ENCODE data around the gene UVRAG. TPM values are rescaled to one million over a fixed set of nuclear protein-coding genes. Genes with fewer than 3 reads are reported as not detected.
"Not testable (repeated sequence)": the region's sequence is repeated elsewhere in the genome, so short reads cannot be mapped to it uniquely, and the experiment has no call there.

The UVRAG gene
- total and polyA plus RNA-seq, 2 donors from 2014 or later, result 7.2 to 27.9 TPM

- no peaks in the 10 kb centered on the region for H3K9me3 ChIP-seq (ENCODE audit: control insufficient read depth in 2 of 3, insufficient read depth in 1 of 3, low read length in 3 of 3)
- H3K27ac ChIP-seq (ENCODE audit: low read depth in 2 of 2, low read length in 2 of 2), result no peak overlapping the region
- no peaks in the 10 kb centered on the region for H3K4me1 ChIP-seq (ENCODE audit: control insufficient read depth in 2 of 3, insufficient read depth in 2 of 3, low read depth in 1 of 3, low read length in 3 of 3)
- no peak for TF ChIP-seq CTCF (IDR thresholded peaks at IDR 0.05; ENCODE audit: borderline replicate concordance, extremely low read depth, insufficient read depth)
- no peaks in the 10 kb centered on the region for H3K36me3 ChIP-seq (ENCODE audit: control insufficient read depth in 2 of 3, insufficient read depth in 3 of 3, low read length in 3 of 3)
- DNase-seq (no peak), FAIRE-seq (no peak)
- intact Hi-C loops (cut with DNase I), result no loop called here
- H3K4me3 ChIP-seq (ENCODE audit: low read length in 3 of 3), result no peak overlapping the region
- H3K27me3 ChIP-seq (ENCODE audit: control insufficient read depth, insufficient read depth, low read length), result no peaks in the 10 kb centered on the region
- H3K9ac ChIP-seq (ENCODE audit: low read length in 3 of 3), result no peak overlapping the region
Measured at GRCh38 chr11:75966537-75967287, 151.7 kb downstream of the UVRAG start.

GRCh38 chr11:75968021-75968625, 153.1 kb downstream of the UVRAG start:
- H3K27ac ChIP-seq (ENCODE audit: low read depth in 2 of 2, low read length in 2 of 2), result no peak overlapping the region
- H3K4me1 ChIP-seq (ENCODE audit: control insufficient read depth in 2 of 3, insufficient read depth in 2 of 3, low read depth in 1 of 3, low read length in 3 of 3), result no peaks in the 10 kb centered on the region
- intact Hi-C loops (cut with DNase I), result no loop called here
- FAIRE-seq, result no peak
- H3K4me3 ChIP-seq (ENCODE audit: low read length in 3 of 3), result no peak overlapping the region
- H3K9ac ChIP-seq (ENCODE audit: low read length in 3 of 3), result no peak overlapping the region
- H3K27me3 ChIP-seq (ENCODE audit: control insufficient read depth, insufficient read depth, low read length), result no peaks in the 10 kb centered on the region
- H3K36me3 ChIP-seq (ENCODE audit: control insufficient read depth in 2 of 3, insufficient read depth in 3 of 3, low read length in 3 of 3), result no peaks in the 10 kb centered on the region
- TF ChIP-seq CTCF (IDR thresholded peaks at IDR 0.05; ENCODE audit: borderline replicate concordance, extremely low read depth, insufficient read depth), result no peak
- DNase-seq, result no peak
- no peaks in the 10 kb centered on the region for H3K9me3 ChIP-seq (ENCODE audit: control insufficient read depth in 2 of 3, insufficient read depth in 1 of 3, low read length in 3 of 3)

DNA sequence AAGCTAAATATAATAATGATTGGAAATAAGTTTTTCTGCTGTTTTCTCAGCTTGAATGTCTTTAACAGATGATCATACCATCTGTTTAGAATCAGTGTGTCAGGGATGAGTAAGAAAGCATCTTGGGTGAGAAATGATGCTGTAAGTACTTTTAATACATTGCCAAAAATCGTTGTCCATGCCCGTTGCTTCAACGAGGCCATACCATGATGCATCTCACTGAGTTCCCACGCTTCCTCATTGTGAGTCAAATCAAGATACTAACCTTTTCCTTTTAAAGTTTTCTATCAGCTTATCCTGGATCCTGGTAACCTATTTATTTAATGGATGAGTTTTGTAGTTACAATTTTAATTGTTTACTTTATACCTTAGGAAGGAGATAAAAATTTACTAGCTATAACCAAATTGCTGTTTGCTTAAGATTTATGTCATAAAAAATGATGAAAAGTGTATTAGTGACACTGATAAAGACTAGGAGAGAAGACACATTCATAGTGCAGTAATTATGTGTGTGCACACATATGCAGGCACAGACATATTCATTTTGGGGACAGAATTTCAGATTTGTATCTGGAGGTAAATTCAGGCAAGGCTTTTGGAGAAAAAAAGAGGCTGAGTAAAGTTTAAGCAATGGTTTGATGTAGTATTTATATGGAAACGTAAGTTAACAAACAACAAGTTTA, 154.8 kb downstream of the UVRAG start:
- Histone ChIP-seq H3K36me3 (ENCODE audit: control insufficient read depth in 2 of 3, insufficient read depth in 3 of 3, low read length in 3 of 3) (no peaks in the 10 kb centered on the region), H3K4me1 (ENCODE audit: control insufficient read depth in 2 of 3, insufficient read depth in 2 of 3, low read depth in 1 of 3, low read length in 3 of 3) (no peaks in the 10 kb centered on the region), H3K27me3 (ENCODE audit: control insufficient read depth, insufficient read depth, low read length) (no peaks in the 10 kb centered on the region), H3K4me3 (ENCODE audit: low read length in 3 of 3) (no peak overlapping the region), H3K9ac (ENCODE audit: low read length in 3 of 3) (no peak overlapping the region), H3K9me3 (ENCODE audit: control insufficient read depth in 2 of 3, insufficient read depth in 1 of 3, low read length in 3 of 3) (no peaks in the 10 kb centered on the region), H3K27ac (ENCODE audit: low read depth in 2 of 2, low read length in 2 of 2) (no peak overlapping the region)
- no peak for DNase-seq
- intact Hi-C loops (cut with DNase I), result no loop called here
- FAIRE-seq, result no peak
- no peak for TF ChIP-seq CTCF (IDR thresholded peaks at IDR 0.05; ENCODE audit: borderline replicate concordance, extremely low read depth, insufficient read depth)

- FAIRE-seq, result not testable (repeated sequence)
Measured at GRCh38 chr11:75973710-75974109, 158.7 kb downstream of the UVRAG start.

GRCh38 chr11:75979075-75979474, 164.1 kb downstream of the UVRAG start:
- FAIRE-seq, result not testable (repeated sequence)

More at GRCh38 chr11:75973710-75974109, 158.7 kb downstream of the UVRAG start:
- H3K4me3 ChIP-seq (ENCODE audit: low read length in 3 of 3); H3K4me1 ChIP-seq (ENCODE audit: control insufficient read depth in 2 of 3, insufficient read depth in 2 of 3, low read depth in 1 of 3, low read length in 3 of 3); H3K36me3 ChIP-seq (ENCODE audit: control insufficient read depth in 2 of 3, insufficient read depth in 3 of 3, low read length in 3 of 3); H3K9ac ChIP-seq (ENCODE audit: low read length in 3 of 3); H3K27me3 ChIP-seq (ENCODE audit: control insufficient read depth, insufficient read depth, low read length); H3K9me3 ChIP-seq (ENCODE audit: control insufficient read depth in 2 of 3, insufficient read depth in 1 of 3, low read length in 3 of 3); intact Hi-C loops (cut with DNase I); H3K27ac ChIP-seq (ENCODE audit: low read depth in 2 of 2, low read length in 2 of 2); DNase-seq: not testable (repeated sequence)

More at GRCh38 chr11:75979075-75979474, 164.1 kb downstream of the UVRAG start:
- H3K4me3 ChIP-seq (ENCODE audit: low read length in 3 of 3); intact Hi-C loops (cut with DNase I); H3K4me1 ChIP-seq (ENCODE audit: control insufficient read depth in 2 of 3, insufficient read depth in 2 of 3, low read depth in 1 of 3, low read length in 3 of 3); DNase-seq; H3K27me3 ChIP-seq (ENCODE audit: control insufficient read depth, insufficient read depth, low read length); H3K27ac ChIP-seq (ENCODE audit: low read depth in 2 of 2, low read length in 2 of 2); H3K9ac ChIP-seq (ENCODE audit: low read length in 3 of 3); H3K36me3 ChIP-seq (ENCODE audit: control insufficient read depth in 2 of 3, insufficient read depth in 3 of 3, low read length in 3 of 3); H3K9me3 ChIP-seq (ENCODE audit: control insufficient read depth in 2 of 3, insufficient read depth in 1 of 3, low read length in 3 of 3): not testable (repeated sequence)

All from kidney (tissue), 14 donors.